COLO668 (cell line): ENCODE measurements around the gene ENDOV.

Experiments used
- DNase-seq: peaks from one replicate; lab custom pipeline; 2025; ENCODE audit not compliant: unreplicated experiment; lab: John Stamatoyannopoulos, UW

ENDOV gene

GRCh38 chr17:80414508-80414802, 512 bp upstream of the ENDOV start:
- DNase-seq, result no peak

GRCh38 chr17:80415626-80416137, 715 bp downstream of the ENDOV start:
- DNase-seq, result no peak

GRCh38 chr17:80416260-80416939, 1.4 kb downstream of the ENDOV start:
- no peak for DNase-seq

GRCh38 chr17:80416940-80417293, 1.9 kb downstream of the ENDOV start:
- DNase-seq, result no peak

- no peak for DNase-seq
Measured at GRCh38 chr17:80418589-80418988, 3.6 kb downstream of the ENDOV start.

- DNase-seq, result no peak
Measured at GRCh38 chr17:80419255-80419654, 4.3 kb downstream of the ENDOV start.

- peak; percentile 41 for DNase-seq
Measured at GRCh38 chr17:80421381-80422090, 6.6 kb downstream of the ENDOV start.

- DNase-seq, result peak; percentile 16
Measured at GRCh38 chr17:80422276-80422675, 7.3 kb downstream of the ENDOV start.

GRCh38 chr17:80422981-80423380, 8.0 kb downstream of the ENDOV start:
- DNase-seq, result no peak

- DNase-seq, result no peak
Measured at GRCh38 chr17:80423536-80424225, 8.7 kb downstream of the ENDOV start.

GRCh38 chr17:80424261-80424660, 9.3 kb downstream of the ENDOV start:
- DNase-seq, result no peak

GRCh38 chr17:80424878-80425765, 10.2 kb downstream of the ENDOV start:
- peak; percentile 23 for DNase-seq

GRCh38 chr17:80425835-80426426, 11.0 kb downstream of the ENDOV start:
- no peak for DNase-seq

- peak; percentile 66 for DNase-seq
Measured at GRCh38 chr17:80426671-80427326, 11.8 kb downstream of the ENDOV start.

GRCh38 chr17:80427366-80428282, 12.7 kb downstream of the ENDOV start:
- DNase-seq, result no peak

GRCh38 chr17:80428363-80428762, 13.4 kb downstream of the ENDOV start:
- no peak for DNase-seq

- DNase-seq, result no peak
Measured at GRCh38 chr17:80428796-80429195, 13.8 kb downstream of the ENDOV start.

- DNase-seq, result no peak
Measured at GRCh38 chr17:80429356-80430275, 14.6 kb downstream of the ENDOV start.
